GM20000 (cell line): ENCODE data around the gene VPS39.

Source experiments
- DNase-seq: peaks from one replicate; pipeline ENCODE4 v3.0.0; 2012; ENCODE audit warnings: low spot score
- TF ChIP-seq, protein P1 (sequence below): IDR thresholded peaks from 2 replicates; pipeline ENCODE4 v1.5.1; 2012; ENCODE audit warnings: mild to moderate bottlenecking, control low read depth; ENCODE audit errors: extremely low read depth, missing control alignments

VPS39 gene

DNA sequence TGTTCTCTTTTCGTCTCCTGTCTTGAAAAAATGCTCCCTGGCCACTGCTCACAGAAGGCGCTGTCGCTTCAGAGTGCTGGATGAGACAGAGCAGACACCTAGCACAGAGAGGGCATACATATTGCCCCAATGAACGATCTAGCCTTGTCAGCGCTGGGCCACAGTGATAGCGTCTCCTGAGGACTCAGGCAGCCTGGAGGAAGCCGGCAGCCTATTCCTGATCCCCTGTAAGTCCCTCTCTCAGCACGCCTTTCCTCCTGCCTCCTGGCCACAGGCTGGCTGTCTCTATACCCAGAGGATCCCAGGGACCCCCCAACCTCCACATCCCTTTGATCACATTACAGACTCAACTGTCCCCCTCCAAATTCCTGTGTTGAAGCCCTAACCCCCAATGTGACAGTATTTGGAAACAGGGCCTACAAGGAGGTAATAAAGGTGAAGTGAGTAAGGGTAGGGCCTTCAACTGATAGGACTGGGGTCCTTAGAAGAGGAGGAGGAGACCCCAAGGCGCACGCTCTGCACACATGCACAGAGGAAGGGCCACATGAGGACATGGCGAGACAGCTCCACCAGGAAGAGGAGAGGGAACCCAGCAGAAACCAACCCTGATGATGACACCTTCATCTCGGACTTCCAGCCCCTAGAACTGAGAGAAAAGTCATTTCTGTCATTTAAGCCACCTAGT is 59.2 kb downstream of the VPS39 start:
- no peak for DNase-seq
- TF ChIP-seq, protein P1, sequence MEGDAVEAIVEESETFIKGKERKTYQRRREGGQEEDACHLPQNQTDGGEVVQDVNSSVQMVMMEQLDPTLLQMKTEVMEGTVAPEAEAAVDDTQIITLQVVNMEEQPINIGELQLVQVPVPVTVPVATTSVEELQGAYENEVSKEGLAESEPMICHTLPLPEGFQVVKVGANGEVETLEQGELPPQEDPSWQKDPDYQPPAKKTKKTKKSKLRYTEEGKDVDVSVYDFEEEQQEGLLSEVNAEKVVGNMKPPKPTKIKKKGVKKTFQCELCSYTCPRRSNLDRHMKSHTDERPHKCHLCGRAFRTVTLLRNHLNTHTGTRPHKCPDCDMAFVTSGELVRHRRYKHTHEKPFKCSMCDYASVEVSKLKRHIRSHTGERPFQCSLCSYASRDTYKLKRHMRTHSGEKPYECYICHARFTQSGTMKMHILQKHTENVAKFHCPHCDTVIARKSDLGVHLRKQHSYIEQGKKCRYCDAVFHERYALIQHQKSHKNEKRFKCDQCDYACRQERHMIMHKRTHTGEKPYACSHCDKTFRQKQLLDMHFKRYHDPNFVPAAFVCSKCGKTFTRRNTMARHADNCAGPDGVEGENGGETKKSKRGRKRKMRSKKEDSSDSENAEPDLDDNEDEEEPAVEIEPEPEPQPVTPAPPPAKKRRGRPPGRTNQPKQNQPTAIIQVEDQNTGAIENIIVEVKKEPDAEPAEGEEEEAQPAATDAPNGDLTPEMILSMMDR: no peak

DNA sequence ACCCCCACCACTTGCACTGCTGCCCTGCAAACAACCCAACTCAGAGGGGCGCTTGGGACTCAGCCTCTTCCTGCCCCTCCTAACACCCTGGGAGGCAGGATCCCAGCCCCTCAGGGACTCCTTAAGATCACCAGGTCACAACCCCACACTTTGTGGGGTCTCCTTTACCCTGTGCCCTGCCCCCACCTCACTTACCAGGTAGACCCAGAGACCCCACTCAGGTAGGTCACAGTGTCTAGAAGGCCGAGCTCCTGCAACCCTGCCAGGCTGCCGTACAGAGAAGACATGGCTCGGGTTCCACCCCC is 60.7 kb downstream of the VPS39 start:
- TF ChIP-seq, protein P1: no peak
- no peak for DNase-seq

DNA sequence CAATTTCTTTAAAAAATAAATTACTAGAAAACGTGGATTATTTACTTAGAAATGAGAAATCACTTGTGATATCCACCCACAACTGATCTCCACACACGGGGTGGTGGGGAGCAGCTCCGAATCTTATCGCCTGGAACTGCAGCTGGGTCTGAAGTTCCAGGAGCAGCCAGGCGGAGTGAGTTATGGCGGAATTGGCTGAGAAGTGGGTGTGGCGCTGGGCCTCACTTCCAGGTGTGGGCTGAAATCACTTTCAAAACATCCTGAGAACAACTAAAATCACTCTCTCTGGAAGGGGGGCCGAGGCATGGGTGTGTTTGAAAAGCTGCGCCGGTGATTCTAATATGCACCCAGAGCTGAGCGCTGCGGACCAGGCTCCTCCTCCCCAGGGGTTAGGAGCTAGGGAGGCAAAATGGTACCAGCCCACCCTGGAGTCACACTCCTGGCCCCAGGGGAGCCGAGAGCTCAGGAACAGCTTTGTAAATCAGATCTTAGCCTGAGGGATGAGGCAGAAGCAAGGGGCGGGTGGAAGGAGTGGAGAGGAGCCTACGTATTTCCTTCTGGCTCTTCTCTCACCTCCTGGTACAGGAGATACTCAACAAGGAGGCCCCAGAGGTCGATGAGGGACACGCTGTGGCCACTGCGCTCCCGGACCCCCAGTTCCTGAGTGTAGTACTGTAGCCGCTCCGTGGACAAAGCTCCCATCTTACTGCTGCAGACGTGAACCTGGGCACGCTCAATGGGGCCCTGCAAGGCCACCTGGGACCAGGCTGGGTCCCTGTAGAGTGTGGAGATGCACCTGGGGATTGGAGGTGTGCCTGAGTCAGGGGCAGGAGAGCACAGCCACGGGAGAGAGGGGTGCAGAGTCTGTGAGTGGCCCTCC is 61.3 kb downstream of the VPS39 start:
- no peak for DNase-seq
- TF ChIP-seq, protein P1: no peak

DNA sequence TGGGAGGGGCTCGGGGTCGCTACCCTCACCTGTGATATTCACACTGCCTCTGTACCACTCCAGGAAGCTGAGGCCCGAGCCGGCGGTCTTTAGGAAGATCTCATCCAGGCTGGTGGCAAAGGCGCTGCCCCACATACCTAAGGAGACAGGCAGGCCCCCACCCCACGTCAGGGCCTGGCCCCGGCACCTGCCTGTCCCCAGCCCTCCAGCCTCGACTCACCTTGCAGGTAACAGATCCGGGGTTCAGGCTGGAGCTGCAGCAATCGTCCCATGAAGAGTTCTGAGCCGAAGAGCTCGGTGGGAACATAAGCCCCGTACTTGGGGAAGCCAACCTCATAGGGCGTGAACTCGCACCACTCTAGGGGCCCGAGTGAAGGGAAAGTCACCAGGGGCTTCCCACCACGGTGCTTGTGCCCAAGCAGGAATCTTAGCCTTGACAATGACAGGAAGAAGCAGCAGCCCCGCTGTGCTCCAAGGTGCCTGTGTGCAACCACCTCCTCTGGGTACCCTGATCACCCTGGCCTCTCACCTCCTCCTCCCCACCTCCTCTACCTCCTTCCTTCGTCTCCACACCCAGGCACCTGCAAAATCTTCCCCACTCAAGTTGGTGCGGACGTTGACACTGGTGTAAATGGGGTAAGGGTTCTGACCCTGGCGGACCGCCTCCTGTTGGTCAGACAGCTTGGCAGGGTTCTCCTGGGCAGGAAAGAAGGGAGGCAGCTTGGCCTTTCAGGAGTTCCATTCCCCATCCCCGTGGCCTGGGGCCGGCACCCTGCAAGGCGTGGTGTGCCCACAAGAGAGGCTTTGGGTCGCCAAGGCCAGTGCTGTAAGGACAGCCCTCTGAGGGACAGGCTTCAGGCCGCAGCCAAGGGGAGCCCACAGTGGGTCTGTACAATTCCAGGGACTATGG is 62.3 kb downstream of the VPS39 start:
- no peak for DNase-seq
- TF ChIP-seq, protein P1: no peak

DNA sequence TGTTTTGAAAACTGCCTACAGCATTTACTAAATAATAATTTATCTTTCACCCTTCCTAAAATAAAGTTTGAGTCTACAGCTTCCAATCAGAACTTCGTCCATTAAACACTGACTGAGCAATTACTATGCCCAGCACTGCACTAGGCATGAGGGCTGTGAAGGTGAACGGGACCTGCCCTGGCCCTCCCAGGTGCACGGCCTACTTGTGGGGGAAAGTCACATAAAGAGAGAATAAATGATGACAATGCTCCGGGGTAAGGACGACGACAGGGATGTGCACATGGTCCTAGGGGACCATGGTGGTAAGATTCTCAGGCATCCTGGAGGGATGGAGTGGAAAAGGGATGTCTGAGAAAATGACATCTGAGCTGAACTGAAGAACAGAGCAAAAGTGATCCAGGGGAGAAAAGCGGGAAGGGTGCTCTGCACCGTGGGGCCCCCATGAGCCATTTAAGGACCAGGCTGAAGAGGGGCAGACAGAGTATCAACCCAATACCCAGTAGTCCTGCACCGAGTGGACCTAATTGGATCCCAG is 63.2 kb downstream of the VPS39 start:
- TF ChIP-seq, protein P1: no peak

DNA sequence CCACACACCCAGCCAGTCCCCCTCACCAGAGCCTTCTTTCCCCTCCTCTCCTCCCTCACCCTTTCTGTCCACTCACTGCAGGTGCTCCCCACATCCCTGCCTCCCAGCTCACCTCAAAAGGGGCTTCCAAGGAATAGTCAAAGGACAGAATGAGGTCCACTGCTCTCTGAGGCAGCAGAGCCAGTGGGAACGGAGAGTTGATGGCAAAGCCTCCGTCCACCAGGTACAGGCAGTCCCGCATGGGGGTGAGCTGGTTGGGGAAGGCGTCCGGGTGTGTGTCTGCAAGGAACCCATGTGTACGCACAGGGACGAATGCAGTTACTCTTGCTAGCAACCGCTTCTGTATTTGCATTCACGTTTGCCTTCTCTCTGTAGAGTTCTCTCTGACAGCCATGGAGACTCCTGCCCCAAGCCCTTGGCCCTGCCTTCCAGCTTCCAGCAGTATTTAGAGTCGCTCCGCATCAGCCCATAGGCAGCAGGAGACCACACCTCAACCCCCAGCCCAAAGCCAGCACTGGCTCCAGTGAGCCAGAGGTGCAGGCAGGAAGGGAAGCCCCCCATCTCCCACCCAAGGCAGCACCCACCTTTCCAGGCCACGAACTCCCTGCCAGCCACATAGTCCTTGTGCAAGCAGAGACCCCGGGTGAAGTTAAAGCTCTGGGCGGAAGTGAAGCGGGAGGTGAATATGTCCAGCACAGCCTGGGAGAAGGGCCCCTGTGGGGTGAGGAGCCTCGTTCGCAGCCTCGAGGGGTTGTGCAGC is 64.1 kb downstream of the VPS39 start:
- DNase-seq: no peak
- TF ChIP-seq, protein P1: no peak

More for the DNA sequence above, 63.2 kb downstream of the VPS39 start:
- no peak for DNase-seq
